GM18517 (cell line): ENCODE results near the gene CNOT4.
"Not testable (repeated sequence)": the region's sequence is repeated elsewhere in the genome, so short reads cannot be mapped to it uniquely, and the experiment has no call there.

Experiments
- ATAC-seq: cut with Tn5 transposase; IDR thresholded peaks from one replicate; pipeline ENCODE4 v1.9.1; 2021; ENCODE audit warnings: mild to moderate bottlenecking, moderate library complexity; ENCODE audit not compliant: unreplicated experiment

The CNOT4 gene

GRCh38 chr7:135459076-135459475, 50.8 kb downstream of the CNOT4 start:
- no peak for ATAC-seq

- ATAC-seq: no peak
Measured at GRCh38 chr7:135454060-135454459, 55.8 kb downstream of the CNOT4 start.

- no peak for ATAC-seq
Measured at GRCh38 chr7:135449436-135449835, 60.5 kb downstream of the CNOT4 start.

GRCh38 chr7:135448753-135449152, 61.1 kb downstream of the CNOT4 start:
- no peak for ATAC-seq

- no peak for ATAC-seq
Measured at GRCh38 chr7:135447748-135448147, 62.2 kb downstream of the CNOT4 start.

- no peak for ATAC-seq
Measured at GRCh38 chr7:135445690-135446089, 64.2 kb downstream of the CNOT4 start.

GRCh38 chr7:135445266-135445665, 64.6 kb downstream of the CNOT4 start:
- not testable (repeated sequence) for ATAC-seq

GRCh38 chr7:135441791-135442190, 68.1 kb downstream of the CNOT4 start:
- no peak for ATAC-seq

GRCh38 chr7:135434047-135434446, 75.9 kb downstream of the CNOT4 start:
- ATAC-seq: no peak

GRCh38 chr7:135430626-135431025, 79.3 kb downstream of the CNOT4 start:
- no peak for ATAC-seq

GRCh38 chr7:135428879-135429278, 81.0 kb downstream of the CNOT4 start:
- ATAC-seq: no peak

GRCh38 chr7:135428011-135428410, 81.9 kb downstream of the CNOT4 start:
- ATAC-seq: no peak

GRCh38 chr7:135427166-135427565, 82.7 kb downstream of the CNOT4 start:
- no peak for ATAC-seq

GRCh38 chr7:135425036-135425435, 84.9 kb downstream of the CNOT4 start:
- ATAC-seq: no peak

GRCh38 chr7:135420786-135421185, 89.1 kb downstream of the CNOT4 start:
- no peak for ATAC-seq

- ATAC-seq: no peak
Measured at GRCh38 chr7:135416431-135416830, 93.5 kb downstream of the CNOT4 start.

- ATAC-seq: peak; percentile 53
Measured at GRCh38 chr7:135414850-135415439, 95.0 kb downstream of the CNOT4 start.

- no peak for ATAC-seq
Measured at GRCh38 chr7:135414208-135414607, 95.7 kb downstream of the CNOT4 start.

GRCh38 chr7:135411098-135411497, 98.8 kb downstream of the CNOT4 start:
- no peak for ATAC-seq

- no peak for ATAC-seq
Measured at GRCh38 chr7:135410543-135410942, 99.4 kb downstream of the CNOT4 start.

- ATAC-seq: no peak
Measured at GRCh38 chr7:135409845-135410542, 99.9 kb downstream of the CNOT4 start.

- no peak for ATAC-seq
Measured at GRCh38 chr7:135407884-135408283, 102.0 kb downstream of the CNOT4 start.

GRCh38 chr7:135406918-135407317, 103.0 kb downstream of the CNOT4 start:
- no peak for ATAC-seq
